Fibroblast of lung (primary cell): ENCODE data around the gene COMMD10.

ENCODE experiments used
- CTCF ChIP-seq, 2 donors: IDR thresholded peaks in 1 of 2; conservative IDR thresholded peaks in 1 of 2; 1 replicate in 1 of 2; 2 replicates in 1 of 2; pipeline ENCODE4 v1.5.1; 2011 to 2012; ENCODE audit warnings: low read length in 2 of 2, control low read depth in 1 of 2, inconsistent platforms in 1 of 2, low read depth in 1 of 2, mild to moderate bottlenecking in 1 of 2
- EZH2 ChIP-seq: IDR thresholded peaks from 2 replicates; pipeline ENCODE4 v1.5.1; 2012; ENCODE audit warnings: low read length, control low read depth, mild to moderate bottlenecking; ENCODE audit errors: missing control alignments

DNA sequence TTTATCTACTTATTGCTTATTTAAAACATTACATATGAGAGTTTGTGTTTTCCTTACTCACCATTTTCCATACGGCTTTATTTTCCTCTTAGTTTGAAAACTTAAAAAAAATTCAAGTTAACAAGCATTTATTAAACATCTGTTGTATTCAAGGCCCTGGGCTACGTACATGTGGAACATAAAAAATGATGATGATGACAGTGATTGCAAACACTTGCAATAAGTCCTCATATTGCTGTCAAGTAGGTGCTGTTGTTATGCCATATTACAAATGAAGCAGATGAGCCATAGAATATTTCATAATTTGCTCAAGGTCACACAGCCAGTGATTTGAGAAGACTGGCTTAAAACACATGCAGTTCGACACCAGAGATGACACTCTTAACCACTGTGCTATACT is 180.6 kb downstream of the COMMD10 start:
- no peak for TF ChIP-seq CTCF (conservative IDR thresholded peaks at IDR 0.05 in 1 of 2, IDR thresholded peaks at IDR 0.05 in 1 of 2; ENCODE audit: low read depth in 1 of 2, low read length in 2 of 2)
- no peak for TF ChIP-seq EZH2
